CD14-positive monocyte (primary cell): Measurements from ENCODE around the gene ALOX12B. TPM values are rescaled to one million over a fixed set of nuclear protein-coding genes. Genes with fewer than 3 reads are reported as not detected.

Experiments
- DNase-seq, 3 donors: peaks; one replicate each; pipeline ENCODE4 v3.0.0-alpha.2; 2011 to 2022
- H2AFZ ChIP-seq: 2 replicates; pipeline ENCODE4 v1.6.0; 2012; ENCODE audit warnings: mild to moderate bottlenecking, low read depth, low read length, inconsistent platforms; ENCODE audit not compliant: insufficient read depth, poor library complexity, severe bottlenecking
- H3K27ac ChIP-seq, 2 donors: 1 replicate in 1 of 2; 2 replicates in 1 of 2; pipeline ENCODE4 v1.5.1; 2012 to 2013; ENCODE audit warnings: low read length in 2 of 2, control low read depth in 1 of 2, inconsistent platforms in 1 of 2, low read depth in 1 of 2, mild to moderate bottlenecking in 1 of 2
- H3K27me3 ChIP-seq, 2 donors: one replicate each; pipeline versions ENCODE4 v1.6.0 to v1.6.1; 2011 to 2013; ENCODE audit warnings: low read length in 2 of 2; ENCODE audit not compliant: control insufficient read depth in 2 of 2, insufficient read depth in 2 of 2
- H3K36me3 ChIP-seq, 2 donors: replicated peaks in 1 of 2; 1 replicate in 1 of 2; 2 replicates in 1 of 2; pipeline versions ENCODE4 v1.5.1 to v1.6.1; 2012 to 2013; ENCODE audit warnings: low read length in 2 of 2, control low read depth in 1 of 2, inconsistent platforms in 1 of 2, mild to moderate bottlenecking in 1 of 2; ENCODE audit not compliant: insufficient read depth in 2 of 2, control insufficient read depth in 1 of 2
- H3K4me1 ChIP-seq, 2 donors: 1 replicate in 1 of 2; 2 replicates in 1 of 2; pipeline versions ENCODE4 v1.5.1 to v1.6.1; 2012 to 2013; ENCODE audit warnings: low read length in 2 of 2, control low read depth in 1 of 2, inconsistent platforms in 1 of 2, mild to moderate bottlenecking in 1 of 2, moderate library complexity in 1 of 2; ENCODE audit not compliant: insufficient read depth in 2 of 2, control insufficient read depth in 1 of 2
- H3K4me2 ChIP-seq: replicated peaks from 2 replicates; pipeline ENCODE3; 2012; ENCODE audit warnings: low read length, moderate library complexity, mild to moderate bottlenecking; ENCODE audit not compliant: poor library complexity, severe bottlenecking; ENCODE audit errors: extremely low read depth
- H3K4me3 ChIP-seq, 3 experiments: fragments of 200-600 bp in 1 of 3; sonication (generic) in 1 of 3; replicated peaks in 1 of 3; 1 replicate in 2 of 3; 2 replicates in 1 of 3; pipeline ENCODE4 v1.5.1; 2011 to 2013; ENCODE audit warnings: low read length in 3 of 3, mild to moderate bottlenecking in 3 of 3, control low read depth in 2 of 3, low read depth in 2 of 3, inconsistent platforms in 1 of 3, moderate library complexity in 1 of 3
- H3K79me2 ChIP-seq: 2 replicates; pipeline ENCODE4 v1.6.0; 2012; ENCODE audit warnings: mild to moderate bottlenecking, control low read depth, inconsistent platforms, low read length, moderate library complexity; ENCODE audit not compliant: insufficient read depth
- H3K9ac ChIP-seq: 2 replicates; pipeline ENCODE4 v1.6.0; 2017; ENCODE audit warnings: low read length, mild to moderate bottlenecking; ENCODE audit not compliant: insufficient read depth, poor library complexity, severe bottlenecking
- H3K9me3 ChIP-seq, 2 donors: replicated peaks in 1 of 2; 1 replicate in 1 of 2; 2 replicates in 1 of 2; pipeline versions ENCODE4 v1.5.1 to v1.6.1; 2012 to 2013; ENCODE audit warnings: low read length in 2 of 2, control low read depth in 1 of 2; ENCODE audit not compliant: control insufficient read depth in 1 of 2, insufficient read depth in 1 of 2
- H4K20me1 ChIP-seq: 2 replicates; pipeline ENCODE4 v1.6.0; 2012; ENCODE audit warnings: mild to moderate bottlenecking, low read length, control low read depth, moderate library complexity; ENCODE audit not compliant: insufficient read depth
- H3K27ac Mint-ChIP-seq, 7 donors: one replicate each; pipeline ENCODE4 v1.8.0; 2020; ENCODE audit warnings: mild to moderate bottlenecking in 7 of 7, mixed read lengths in 7 of 7, moderate library complexity in 6 of 7, inconsistent platforms in 2 of 7
- H3K27me3 Mint-ChIP-seq, 3 donors: one replicate each; pipeline ENCODE4 v1.8.0; 2021 to 2022; ENCODE audit warnings: low read depth in 3 of 3, mild to moderate bottlenecking in 3 of 3, mixed read lengths in 3 of 3, moderate library complexity in 3 of 3, inconsistent platforms in 1 of 3
- H3K36me3 Mint-ChIP-seq, 2 donors: one replicate each; pipeline ENCODE4 v1.8.0; 2020; ENCODE audit warnings: mixed read lengths in 2 of 2, inconsistent platforms in 1 of 2, mild to moderate bottlenecking in 1 of 2
- H3K4me1 Mint-ChIP-seq: one replicate; pipeline ENCODE4 v1.8.0; 2020; ENCODE audit warnings: mild to moderate bottlenecking, mixed read lengths
- H3K4me3 Mint-ChIP-seq, 2 donors: one replicate each; pipeline ENCODE4 v1.8.0; 2020; ENCODE audit warnings: mild to moderate bottlenecking in 2 of 2, mixed read lengths in 2 of 2, moderate library complexity in 1 of 2
- H3K9me3 Mint-ChIP-seq, 7 donors: one replicate each; pipeline ENCODE4 v1.8.0; 2020 to 2022; ENCODE audit warnings: mixed read lengths in 7 of 7, mild to moderate bottlenecking in 6 of 7, moderate library complexity in 6 of 7, inconsistent platforms in 2 of 7
- CTCF ChIP-seq: fragments of 200-600 bp; IDR thresholded peaks from one replicate; pipeline ENCODE4 v1.8.0; 2022; ENCODE audit warnings: antibody characterized with exemption, mild to moderate bottlenecking
- WGBS: methylation state at CpG from one replicate; pipeline ENCODE4 v1.1.5; 2013; ENCODE audit warnings: missing lambda C conversion rate; ENCODE audit not compliant: insufficient coverage; 5-methylcytosine and 5-hydroxymethylcytosine counted together
- intact Hi-C, 2 donors: fragments of 100-400 bp; cut with micrococcal nuclease; formaldehyde crosslinking; loops; one replicate each; pipeline versions ENCODE4 v1.15.0 to v1.15.1; 2023
- polyA plus RNA-seq, 3 donors: library from polyadenylated mRNA; depleted of rRNA in 1 of 3; unstranded in 2 of 3; stranded (reverse) in 1 of 3; fragments of 300-500 nt in 2 of 3; fragments of >200 nt in 1 of 3; fragmentation: Illumina TruSeq in 2 of 3; gene quantifications; 1 replicate in 2 of 3; 2 replicates in 1 of 3; pipeline ENCODE4 v1.2.3, GENCODE V29; 2012 to 2021

The ALOX12B gene
- polyA plus RNA-seq, 3 donors = not detected

- intact Hi-C loops = no loop called here
- no peak for TF ChIP-seq CTCF
- 12% methylated on average over 28 of the region's 28 CpGs for whole genome bisulfite sequencing
- H3K9me3 ChIP-seq = peaks cover 0 to 6% of the 10 kb centered on the region in 2 donors
- Mint-ChIP-seq H3K27me3 (peaks cover 48 to 53% (median 52%) of the 10 kb centered on the region in 3 donors), H3K36me3 (peaks cover 11 to 18% of the 10 kb centered on the region in 2 donors), H3K4me1 (peaks cover 76% of the 10 kb centered on the region), H3K27ac (peak overlapping the region in 2 of 7 donors; percentile 34 to 62), H3K9me3 (peaks cover 0 to 13% (median 7%) of the 10 kb centered on the region in 7 donors), H3K4me3 (peak overlapping the region; percentile 76 to 95)
- no peak overlapping the region for H3K27ac ChIP-seq
- peak overlapping the region; percentile 86 for H2AFZ ChIP-seq
- H3K36me3 ChIP-seq = no peaks in the 10 kb centered on the region
- no peak for DNase-seq
- H4K20me1 ChIP-seq = no peaks in the 10 kb centered on the region
- peaks cover 5 to 50% of the 10 kb centered on the region in 2 donors for H3K27me3 ChIP-seq
- H3K4me3 ChIP-seq = peak overlapping the region in 1 of 3 experiments; percentile 71
- peak overlapping the region; percentile 76 for H3K4me2 ChIP-seq
- no peaks in the 10 kb centered on the region for H3K79me2 ChIP-seq
- peak overlapping the region; percentile 31 for H3K9ac ChIP-seq
- peaks cover 63 to 64% of the 10 kb centered on the region in 2 donors for H3K4me1 ChIP-seq
Measured at GRCh38 chr17:8072341-8072728, 15.2 kb downstream of the ALOX12B start.

- Histone ChIP-seq H2AFZ (no peak overlapping the region), H3K4me3 (no peak overlapping the region), H3K27me3 (peaks cover 5 to 45% of the 10 kb centered on the region in 2 donors), H4K20me1 (no peaks in the 10 kb centered on the region), H3K4me1 (peaks cover 72% of the 10 kb centered on the region in 2 donors), H3K27ac (no peak overlapping the region), H3K36me3 (no peaks in the 10 kb centered on the region), H3K9ac (no peak overlapping the region), H3K4me2 (no peak overlapping the region), H3K79me2 (no peaks in the 10 kb centered on the region), H3K9me3 (peaks cover 0 to 6% of the 10 kb centered on the region in 2 donors)
- H3K9me3 Mint-ChIP-seq = peaks cover 0 to 13% (median 7%) of the 10 kb centered on the region in 7 donors
- WGBS = 89% methylated on average over 10 of the region's 12 CpGs
- H3K4me3 Mint-ChIP-seq = peak overlapping the region in 1 of 2 donors; percentile 95
- H3K27me3 Mint-ChIP-seq = peaks cover 46 to 50% (median 48%) of the 10 kb centered on the region in 3 donors
- no peak for DNase-seq
- peaks cover 83% of the 10 kb centered on the region for H3K4me1 Mint-ChIP-seq
- H3K27ac Mint-ChIP-seq = no peak overlapping the region
- TF ChIP-seq CTCF = no peak
- intact Hi-C loops = no loop called here
- peaks cover 11 to 18% of the 10 kb centered on the region in 2 donors for H3K36me3 Mint-ChIP-seq
Measured at GRCh38 chr17:8071496-8071895, 16.0 kb downstream of the ALOX12B start.
